GM10266 (cell line): Measurements from ENCODE around the gene ZNF444.
"Not testable (repeated sequence)": the region's sequence is repeated elsewhere in the genome, so short reads cannot be mapped to it uniquely, and the experiment has no call there.

Source experiments
- DNase-seq: peaks from one replicate; pipeline ENCODE4 v3.0.0; 2012; ENCODE audit errors: extremely low spot score
- CTCF ChIP-seq: IDR thresholded peaks from 2 replicates; pipeline ENCODE4 v1.5.1; 2012; ENCODE audit warnings: mild to moderate bottlenecking, low read depth; ENCODE audit not compliant: control insufficient read depth, insufficient read depth; ENCODE audit errors: missing control alignments

ZNF444 gene

GRCh38 chr19:56193981-56194640, 53.0 kb downstream of the ZNF444 start:
- TF ChIP-seq CTCF = no peak
- no peak for DNase-seq

DNA sequence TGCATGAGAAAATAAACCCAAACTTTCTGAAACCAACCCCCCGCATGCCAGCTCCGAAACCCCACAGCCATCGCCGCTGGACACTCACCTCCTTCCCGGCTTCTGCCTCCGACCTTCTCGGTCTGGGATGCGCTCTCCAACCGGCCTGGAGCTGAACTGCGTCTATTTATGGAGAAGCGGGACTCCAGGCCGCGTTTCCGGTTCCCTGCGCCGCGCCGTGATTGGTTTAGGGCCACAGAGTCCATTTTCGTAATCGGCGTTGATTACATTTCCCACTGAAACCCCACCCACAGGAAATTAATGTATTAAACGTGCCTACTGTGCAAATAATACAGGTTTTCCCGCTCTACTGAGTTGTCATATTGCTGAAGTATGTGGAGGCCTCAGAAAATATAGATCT, 56.6 kb downstream of the ZNF444 start, which contains the start of gene ZSCAN5B:
TSS of gene ZSCAN5B (minus strand) at position 138 of the 400 bp plus-strand sequence. CDS start 4,731 bp downstream, outside the sequence.
- not testable (repeated sequence) for DNase-seq

DNA sequence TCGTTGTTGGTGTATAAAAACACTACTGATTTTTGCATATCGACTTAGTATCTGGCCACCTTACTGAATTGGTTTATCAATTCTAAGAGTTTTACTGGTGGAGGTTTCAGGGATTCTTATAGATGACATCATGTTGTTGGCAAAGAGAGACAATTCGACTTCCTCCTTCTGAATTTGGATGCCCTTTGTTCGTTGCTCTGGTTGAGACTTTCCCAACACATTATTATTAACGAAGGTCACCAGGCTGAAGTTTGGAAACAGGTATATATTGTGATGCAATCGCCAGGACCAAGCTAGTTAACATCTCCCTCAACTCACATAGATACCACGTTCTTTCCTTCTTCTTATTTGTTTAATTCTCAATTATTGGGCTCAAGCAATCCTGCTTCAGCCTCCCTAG, 58.6 kb downstream of the ZNF444 start:
- TF ChIP-seq CTCF = no peak
- no peak for DNase-seq

DNA sequence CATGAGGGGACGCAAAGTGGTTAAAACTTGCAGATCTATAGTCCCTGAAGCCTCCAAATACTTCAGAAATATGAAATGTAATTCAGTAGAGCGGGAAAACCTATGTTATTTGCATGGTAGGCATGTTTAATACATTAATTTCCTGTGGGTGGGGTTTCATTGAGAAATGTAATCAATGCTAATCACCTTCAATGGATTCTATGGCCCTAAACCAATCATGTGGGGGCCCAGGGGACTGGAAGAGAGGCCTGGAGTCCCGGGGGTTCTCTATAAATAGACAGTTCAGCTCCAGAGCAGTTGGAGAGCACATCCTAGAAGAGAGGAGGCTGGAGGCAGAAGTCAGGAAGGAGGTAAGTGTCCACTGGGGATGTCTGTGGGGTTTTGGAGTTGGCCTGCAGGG, 60.9 kb downstream of the ZNF444 start, which contains the start of gene ZSCAN5C:
TSS of gene ZSCAN5C (plus strand) at position 301 of the 400 bp plus-strand sequence. CDS start 3,641 bp downstream, outside the sequence.
- TF ChIP-seq CTCF = no peak
- DNase-seq = no peak

- DNase-seq = not testable (repeated sequence)
Measured at GRCh38 chr19:56207581-56207980, 66.5 kb downstream of the ZNF444 start.

GRCh38 chr19:56209091-56209490, 68.0 kb downstream of the ZNF444 start:
- DNase-seq = no peak
- TF ChIP-seq CTCF = no peak

DNA sequence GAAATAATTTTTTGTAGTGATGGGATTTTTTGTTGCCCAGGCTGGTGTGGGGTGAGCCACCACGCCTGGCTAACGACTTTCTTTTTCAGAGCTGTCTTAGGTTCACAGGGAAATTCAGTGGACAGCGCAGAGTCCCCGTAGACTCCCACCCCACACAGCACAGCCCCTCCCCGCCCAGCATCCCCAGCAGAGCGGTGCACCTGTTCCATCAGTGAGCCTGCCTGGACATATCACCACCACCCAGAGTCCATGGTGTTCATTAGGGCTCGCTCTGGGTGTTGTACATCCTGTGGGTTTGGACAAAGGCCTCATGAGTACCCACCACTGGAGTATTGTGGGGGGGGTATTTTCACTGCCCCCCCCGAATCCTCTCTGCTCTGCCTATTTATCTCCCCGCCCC, 68.9 kb downstream of the ZNF444 start:
- not testable (repeated sequence) for DNase-seq
